SKM-1 (cell line): ENCODE results near the gene NKD1.
"Not testable (repeated sequence)": the region's sequence is repeated elsewhere in the genome, so short reads cannot be mapped to it uniquely, and the experiment has no call there.

Experiments used
- DNase-seq: peaks from one replicate; lab custom pipeline; 2025; ENCODE audit not compliant: unreplicated experiment; lab: John Stamatoyannopoulos, UW

NKD1 gene

DNA sequence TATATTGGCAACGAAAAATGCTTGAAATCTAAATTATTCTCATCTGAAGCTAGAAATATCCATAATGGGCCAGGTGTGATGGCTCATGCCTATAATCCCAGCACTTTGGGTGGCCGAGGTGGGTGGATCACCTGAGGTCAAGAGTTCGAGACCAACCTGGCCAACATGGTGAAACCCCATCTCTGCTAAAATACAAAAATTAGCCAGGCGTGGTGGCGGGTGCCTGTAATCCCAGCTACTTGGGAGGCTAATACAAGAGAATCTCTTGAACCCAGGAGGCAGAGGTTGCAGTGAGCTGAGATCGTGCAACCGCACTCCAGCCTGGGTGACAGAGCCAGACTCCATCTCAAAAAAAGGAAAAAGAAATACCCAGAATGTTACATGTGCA lies 11.9 kb upstream of the NKD1 start:
- DNase-seq = not testable (repeated sequence)

- no peak for DNase-seq
Observed at GRCh38 chr16:50537533-50538290, 10.5 kb upstream of the NKD1 start.

DNA sequence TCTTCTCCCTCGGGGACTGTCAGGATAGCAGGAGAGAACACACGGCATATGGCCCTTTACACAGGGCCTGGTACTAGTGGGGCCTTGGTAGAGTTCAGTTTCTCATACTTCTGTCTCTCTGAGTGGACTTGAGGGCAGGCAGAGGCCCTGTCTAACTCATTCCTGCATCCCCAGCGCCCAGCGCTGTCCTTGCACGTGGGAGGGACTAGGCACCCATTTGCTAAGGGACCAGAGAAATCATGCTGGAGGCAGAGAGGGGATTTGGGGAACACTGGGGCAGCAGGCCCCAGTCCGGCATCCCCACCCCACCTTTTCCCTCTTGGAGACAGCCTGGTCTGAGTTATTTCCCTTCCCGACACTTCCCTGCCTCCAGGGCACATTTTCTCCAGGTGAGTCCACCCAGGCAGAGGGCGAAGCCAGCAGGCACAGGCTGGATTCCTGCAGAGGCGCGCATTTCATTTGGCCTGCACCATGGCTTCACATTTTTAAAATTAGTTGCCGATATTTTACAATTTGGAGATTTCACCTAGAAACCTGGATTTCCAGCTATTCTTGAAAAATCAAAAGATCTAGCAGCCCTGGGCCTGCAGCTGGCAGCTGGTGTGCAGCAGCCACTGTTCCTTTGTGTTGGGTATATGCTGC lies 9.7 kb upstream of the NKD1 start:
- DNase-seq = no peak

- DNase-seq = no peak
Observed at GRCh38 chr16:50539053-50539695, 9.0 kb upstream of the NKD1 start.

DNA sequence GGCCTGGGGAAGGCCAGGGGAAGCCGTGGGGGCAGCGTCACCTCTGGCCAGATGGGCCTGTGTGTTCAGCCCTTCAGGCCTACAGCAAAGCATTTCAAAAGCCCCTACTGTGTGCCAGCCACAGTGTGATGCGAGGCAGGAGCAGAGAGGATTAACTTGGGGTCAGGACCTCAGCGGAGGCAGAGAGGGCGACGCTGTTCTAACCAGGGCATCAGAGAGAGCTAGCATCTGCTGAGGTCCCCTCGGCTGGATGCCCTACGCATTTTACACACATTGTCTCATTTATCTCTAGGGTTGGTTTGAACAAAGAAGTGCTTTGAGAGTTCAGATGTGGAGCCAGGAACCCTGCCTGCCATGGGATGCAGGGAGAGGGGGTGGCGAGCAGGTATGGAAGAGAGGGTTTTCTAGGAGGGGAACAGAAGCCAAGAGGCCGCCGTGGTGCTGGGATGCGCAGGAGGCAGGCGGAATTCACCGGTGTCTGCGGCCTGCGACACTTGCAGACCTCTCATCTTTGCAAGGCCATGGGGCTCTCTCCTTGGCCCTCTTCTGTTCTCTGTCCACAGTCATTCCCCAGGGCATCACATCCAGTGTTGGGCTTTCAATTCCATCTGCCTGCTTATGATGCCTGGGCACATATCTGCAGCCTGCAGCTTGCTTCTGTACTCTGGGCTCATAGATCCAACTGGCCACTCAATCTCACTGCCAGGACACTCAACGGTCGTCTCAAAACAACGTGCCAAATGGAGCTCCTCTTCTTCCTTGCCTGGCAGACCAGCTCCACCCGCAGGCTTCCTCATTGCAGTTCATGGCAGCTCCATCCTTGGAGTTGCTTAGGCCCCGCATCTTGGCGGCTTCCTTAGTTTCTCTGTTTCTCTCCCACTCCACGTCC lies 8.1 kb upstream of the NKD1 start:
- DNase-seq = no peak

DNA sequence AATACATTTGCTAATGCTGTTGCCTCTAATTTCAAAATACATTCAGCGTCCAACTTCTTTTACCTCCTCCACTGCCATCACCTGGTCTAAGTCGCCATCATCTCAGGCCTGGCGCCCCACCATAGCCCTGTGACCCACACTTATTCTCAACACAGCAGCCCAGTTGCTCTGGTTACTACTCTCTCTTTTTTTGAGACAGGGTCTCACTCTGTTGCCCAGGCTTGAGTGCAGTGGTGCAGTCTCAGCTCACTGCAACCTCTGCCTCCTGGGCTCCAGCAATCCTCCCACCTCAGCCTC lies 7.5 kb upstream of the NKD1 start:
- DNase-seq = no peak

- DNase-seq = no peak
Observed at GRCh38 chr16:50542703-50543102, 5.5 kb upstream of the NKD1 start.

DNA sequence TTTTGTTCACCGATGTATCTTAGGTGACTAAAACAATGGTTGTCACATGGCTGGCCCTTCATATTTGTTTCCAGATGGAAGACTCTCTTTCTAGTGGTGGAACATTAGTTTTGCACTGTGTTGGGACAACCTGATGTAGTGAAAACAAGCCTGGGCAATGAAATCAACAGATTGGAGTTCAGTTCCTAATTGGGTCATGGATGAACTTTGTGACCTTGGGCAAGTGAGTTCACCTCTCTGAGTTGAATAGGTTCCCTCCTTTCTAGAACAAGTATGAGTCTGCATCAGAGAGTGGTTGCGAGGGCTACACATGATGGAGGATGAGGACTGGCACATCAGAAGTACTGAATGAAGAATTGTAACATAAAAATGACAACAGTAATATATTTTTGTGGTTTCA lies 2.1 kb upstream of the NKD1 start:
- DNase-seq = no peak

GRCh38 chr16:50547340-50548124 lies 664 bp upstream of the NKD1 start:
- DNase-seq = no peak

GRCh38 chr16:50548909-50549560 lies 839 bp downstream of the NKD1 start:
- DNase-seq = no peak

GRCh38 chr16:50549561-50549915 lies 1.3 kb downstream of the NKD1 start:
- DNase-seq = no peak

DNA sequence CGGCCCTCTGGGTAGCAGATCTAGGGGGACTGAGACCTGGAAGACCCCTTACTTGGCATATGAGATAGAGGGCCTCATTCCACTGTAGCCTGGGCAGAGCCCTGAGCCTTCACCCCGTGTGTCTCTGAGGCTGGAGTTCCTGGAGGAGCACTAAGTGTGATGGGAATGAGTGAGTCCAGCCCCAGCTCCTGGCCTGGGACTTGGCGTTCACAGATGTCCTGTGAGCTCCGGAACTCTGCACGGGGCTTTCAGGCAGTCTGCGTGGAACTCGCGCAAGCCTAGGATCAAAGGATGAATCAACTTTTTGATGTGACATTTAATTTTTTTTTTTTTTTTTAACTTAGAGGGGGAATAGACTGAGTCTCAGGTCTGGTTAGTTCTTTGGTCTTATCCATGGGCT lies 1.8 kb downstream of the NKD1 start:
- no peak for DNase-seq

- no peak for DNase-seq
Observed at GRCh38 chr16:50550866-50551641, 2.9 kb downstream of the NKD1 start.

DNA sequence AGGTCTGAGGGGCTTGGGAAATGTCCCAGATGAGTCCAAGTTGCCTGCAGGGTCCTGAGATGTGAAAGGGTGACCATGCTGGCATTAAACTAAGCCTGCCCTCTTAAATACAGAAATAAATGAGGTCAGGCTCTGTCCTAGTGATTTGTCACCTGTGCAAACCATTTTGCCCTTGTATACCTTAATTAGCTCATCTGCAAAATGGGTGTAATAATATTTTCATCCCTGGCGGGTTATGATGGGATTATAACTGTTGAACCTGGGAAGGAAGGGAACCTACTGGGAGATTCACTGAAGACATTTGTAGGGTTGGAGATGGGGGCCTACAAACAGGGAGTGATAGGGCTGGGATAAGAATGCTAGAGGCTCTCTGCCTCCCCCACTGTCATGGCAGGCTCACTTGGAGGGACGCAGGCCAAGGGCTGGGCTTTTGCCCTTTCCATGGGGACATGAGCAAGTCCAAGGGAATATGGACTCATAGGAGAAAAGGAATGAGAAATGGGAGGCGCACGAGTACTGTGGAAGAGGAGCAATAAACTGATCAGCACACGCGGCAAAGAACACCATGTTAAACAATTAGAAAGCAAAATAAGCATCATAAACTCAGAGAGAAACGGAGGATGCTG lies 4.4 kb downstream of the NKD1 start:
- no peak for DNase-seq

DNA sequence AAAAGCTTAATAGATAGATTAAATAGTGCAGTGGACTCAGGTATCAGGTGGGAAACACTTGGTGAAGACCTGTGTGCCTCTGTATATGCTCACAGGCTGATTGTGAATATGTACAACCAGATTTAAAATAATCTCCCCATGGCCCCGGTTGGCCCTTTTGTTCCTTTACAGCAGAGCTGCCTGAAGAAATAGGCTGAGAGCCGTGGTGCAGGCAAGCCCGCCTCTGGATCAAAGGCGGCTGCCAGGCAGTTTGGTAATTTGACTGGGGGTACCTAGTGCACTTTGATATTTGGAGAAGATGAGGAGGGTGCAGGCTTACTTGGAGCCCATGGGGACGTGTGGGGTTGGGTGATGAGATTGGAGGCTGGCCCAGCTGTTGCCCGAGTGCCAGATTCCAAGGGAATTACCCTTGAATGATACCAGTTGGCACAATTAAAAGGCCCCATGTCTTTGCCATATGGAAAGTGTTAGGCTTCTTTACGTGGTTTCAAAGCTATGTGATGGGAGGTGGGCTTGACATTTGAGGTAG lies 5.0 kb downstream of the NKD1 start:
- no peak for DNase-seq

DNA sequence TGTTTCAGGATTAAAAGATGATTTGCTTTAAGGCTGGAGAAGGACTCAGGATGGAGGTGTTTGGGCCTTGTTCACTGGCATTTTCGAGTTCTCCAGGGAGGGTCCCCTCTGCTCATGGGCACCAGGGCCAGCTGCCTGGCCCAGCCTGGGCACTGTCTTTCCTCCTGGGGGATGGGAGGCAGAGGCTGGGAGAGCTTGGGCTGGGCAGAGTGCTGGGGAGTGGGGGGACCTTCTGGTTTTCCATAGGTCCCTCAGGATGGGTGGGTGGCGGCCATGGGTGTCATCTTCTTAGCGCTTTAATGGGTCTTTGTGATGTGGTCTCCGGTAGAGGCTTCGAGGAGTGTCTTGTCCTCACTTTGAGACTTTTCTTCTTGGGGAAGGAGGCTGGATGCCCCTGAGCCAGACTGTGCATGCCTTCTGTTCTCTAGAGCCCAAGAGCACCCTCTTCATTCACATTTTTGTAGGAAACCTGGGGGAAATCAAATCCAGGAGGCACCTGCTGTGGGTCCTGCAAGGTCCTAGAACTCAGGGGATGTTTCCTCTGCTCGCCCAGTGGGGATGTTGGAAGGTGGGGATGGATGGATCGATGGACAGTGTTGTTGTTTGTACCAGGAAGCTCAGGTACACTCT lies 5.7 kb downstream of the NKD1 start:
- DNase-seq = no peak

- DNase-seq = no peak
Observed at GRCh38 chr16:50555269-50555875, 7.2 kb downstream of the NKD1 start.
